Measurements from ENCODE around the gene NDUFAB1.
"Not testable (repeated sequence)": the region's sequence is repeated elsewhere in the genome, so short reads cannot be mapped to it uniquely, and the experiment has no call there.

Gene NDUFAB1

DNA sequence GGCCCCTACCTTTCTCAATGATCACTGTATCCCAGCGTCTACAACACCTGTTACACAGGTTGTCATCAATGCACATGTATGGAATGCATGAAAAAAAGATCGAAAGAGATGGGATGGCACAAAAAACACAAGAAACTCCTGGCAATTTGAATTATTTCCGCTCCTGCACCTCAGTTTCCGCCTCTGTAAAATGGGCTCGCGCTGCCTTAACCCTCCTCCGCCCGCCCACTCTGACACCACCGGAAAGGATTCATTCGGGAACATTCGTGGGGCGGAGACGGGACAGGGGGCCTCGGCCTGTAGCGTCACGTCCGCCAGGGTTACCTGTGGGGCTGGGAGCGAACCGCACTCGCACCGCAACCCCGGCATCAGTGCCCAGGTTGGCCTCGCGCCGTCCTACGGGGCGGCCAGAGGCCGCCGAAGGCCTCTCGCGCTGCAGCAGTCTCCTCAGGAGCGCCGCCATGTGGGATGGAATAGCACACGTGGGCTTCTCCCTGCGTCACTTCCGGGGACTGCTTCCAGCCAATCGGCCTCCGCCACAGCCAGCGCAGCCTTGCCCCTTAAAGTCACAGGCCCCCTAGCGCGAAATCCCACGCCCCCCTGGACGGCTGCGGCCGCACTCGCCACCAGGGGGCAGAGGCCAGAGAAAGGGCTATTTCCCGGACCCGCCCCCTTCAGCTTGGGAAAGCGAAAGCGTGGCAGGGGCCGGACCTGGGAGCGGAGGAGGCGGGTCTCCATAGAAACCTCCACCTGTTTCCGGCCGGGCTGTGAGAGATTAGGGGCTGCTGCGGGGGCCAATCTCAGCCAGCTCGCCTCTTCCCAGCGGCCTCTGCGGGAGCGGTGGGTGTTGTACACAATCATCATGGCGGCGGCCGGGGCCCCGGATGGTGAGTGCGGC lies 39.0 kb downstream of the NDUFAB1 start, which contains the start of the genes EARS2 and UBFD1:
Gene EARS2 (minus strand): TSS at position 470 of the 898 bp plus-strand sequence. CDS start 7 bp downstream, at position 463.
Gene UBFD1 (plus strand): TSS at position 847 of the 898 bp plus-strand sequence. CDS start 16 bp downstream, at position 863.
- DNase-seq (ENCODE audit: low read depth in 2 of 2, low spot score in 1 of 2) = peak; percentile 94 to 97

DNA sequence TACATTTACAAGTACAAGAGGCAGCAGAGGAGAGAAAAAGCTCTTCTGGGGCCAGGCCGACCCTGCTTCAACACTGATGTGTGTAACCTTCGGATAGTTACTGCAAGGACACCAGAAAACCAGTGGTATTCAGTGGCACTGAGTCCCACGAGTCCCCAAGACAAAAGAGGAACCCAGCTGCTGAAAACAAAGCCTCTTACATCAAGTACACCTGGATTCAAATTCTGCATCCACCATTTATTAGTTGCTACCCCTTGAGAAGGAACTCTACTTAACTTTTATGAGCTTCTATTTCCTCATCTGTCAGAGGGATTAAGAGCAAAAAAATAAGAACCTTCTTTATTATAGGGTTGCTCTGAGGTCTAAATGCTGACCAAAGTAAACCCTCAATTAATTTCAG lies 41.6 kb downstream of the NDUFAB1 start:
- DNase-seq (ENCODE audit: low read depth in 2 of 2, low spot score in 1 of 2) = no peak

DNA sequence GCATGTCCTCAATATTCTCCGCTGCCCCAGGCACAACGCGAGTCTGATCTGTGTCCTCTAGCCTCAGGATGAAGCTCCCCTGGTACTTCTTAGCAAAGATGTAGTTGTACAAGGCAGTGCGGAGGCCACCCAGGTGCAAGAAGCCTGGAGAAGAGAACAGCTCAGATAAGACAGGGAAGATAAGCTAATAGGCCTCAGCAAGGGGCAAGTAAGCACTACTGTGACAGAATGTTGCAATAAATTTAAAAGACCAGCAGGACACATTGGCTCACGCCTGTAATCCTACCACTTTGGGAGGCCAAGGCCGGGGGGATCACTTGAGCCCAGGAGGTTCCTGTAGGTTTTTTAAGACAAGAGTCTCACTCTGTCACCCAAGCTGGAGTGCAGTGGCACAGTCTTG lies 44.0 kb downstream of the NDUFAB1 start:
- DNase-seq (ENCODE audit: low read depth in 2 of 2, low spot score in 1 of 2) = no peak

DNA sequence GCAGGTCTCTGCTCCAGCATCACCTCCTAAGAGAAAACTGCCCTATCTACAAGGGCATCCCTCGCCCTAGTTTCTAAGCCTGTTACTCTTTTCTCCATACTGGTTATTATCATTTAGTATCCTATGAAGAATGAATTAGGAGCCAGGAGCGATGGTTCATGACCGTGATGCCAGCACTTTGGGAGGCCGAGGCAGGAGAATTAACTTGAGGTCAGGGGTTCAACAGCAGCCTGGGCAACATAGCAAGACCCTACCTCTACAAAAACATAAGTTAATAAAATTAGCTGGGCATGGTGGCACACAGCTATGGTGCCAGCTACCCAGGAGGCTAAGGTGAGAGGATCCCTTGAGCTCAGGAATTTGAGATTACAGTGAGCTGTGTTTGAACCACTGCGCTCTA lies 46.2 kb downstream of the NDUFAB1 start:
- DNase-seq (ENCODE audit: low read depth in 2 of 2, low spot score in 1 of 2) = no peak

DNA sequence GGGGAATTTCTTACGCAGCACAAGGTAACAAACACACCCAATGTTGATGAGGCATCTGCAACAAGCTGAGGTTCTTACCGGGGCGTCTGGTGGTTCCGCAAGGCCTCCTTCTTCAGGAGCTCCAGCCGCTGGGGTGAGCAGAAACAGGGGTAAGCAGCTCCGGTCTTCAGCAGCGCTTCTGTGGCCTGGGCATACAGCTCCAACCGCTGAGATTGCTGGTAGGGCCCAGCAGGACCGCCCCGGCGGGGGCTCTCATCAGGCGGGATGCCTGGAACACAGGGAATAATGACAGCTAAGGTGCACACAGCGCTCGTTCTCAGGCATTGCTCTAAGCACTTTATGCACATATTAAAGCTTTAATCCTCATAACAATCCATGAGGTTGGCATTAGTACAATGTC lies 51.7 kb downstream of the NDUFAB1 start:
- DNase-seq (ENCODE audit: low read depth in 2 of 2, low spot score in 1 of 2) = no peak

GRCh38 chr16:23540817-23541178 lies 55.3 kb downstream of the NDUFAB1 start:
- DNase-seq (ENCODE audit: low read depth in 2 of 2, low spot score in 1 of 2) = not testable (repeated sequence)

GRCh38 chr16:23539984-23540816 lies 55.9 kb downstream of the NDUFAB1 start:
- DNase-seq (ENCODE audit: low read depth in 2 of 2, low spot score in 1 of 2) = no peak

DNA sequence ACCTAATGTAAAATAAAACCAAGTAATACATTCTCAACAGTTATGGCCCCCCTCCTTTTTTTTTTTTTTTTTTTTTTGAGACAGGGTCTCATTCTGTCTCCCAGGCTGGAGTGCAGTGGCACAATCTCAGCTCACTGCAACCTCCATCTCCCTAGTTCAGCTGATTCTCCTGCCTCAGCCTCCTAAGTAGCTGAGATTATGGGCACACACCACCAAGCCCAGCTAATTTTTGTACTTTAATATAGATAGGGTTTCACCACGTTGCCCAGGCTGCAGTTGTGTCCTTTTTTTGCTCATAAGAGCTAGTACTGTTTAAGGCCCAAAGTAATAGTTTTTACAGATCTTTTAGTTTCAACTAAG lies 57.2 kb downstream of the NDUFAB1 start:
- no peak for DNase-seq (ENCODE audit: low read depth in 2 of 2, low spot score in 1 of 2)

GRCh38 chr16:23537390-23537789 lies 58.7 kb downstream of the NDUFAB1 start:
- no peak for DNase-seq (ENCODE audit: low read depth in 2 of 2, low spot score in 1 of 2)

- no peak for DNase-seq (ENCODE audit: low read depth in 2 of 2, low spot score in 1 of 2)
Measured at GRCh38 chr16:23535901-23536300, 60.2 kb downstream of the NDUFAB1 start.

GRCh38 chr16:23534868-23535860 lies 61.0 kb downstream of the NDUFAB1 start:
- DNase-seq (ENCODE audit: low read depth in 2 of 2, low spot score in 1 of 2) = no peak

- DNase-seq (ENCODE audit: low read depth in 2 of 2, low spot score in 1 of 2) = no peak
Measured at GRCh38 chr16:23532448-23532847, 63.7 kb downstream of the NDUFAB1 start.
